Muscle of arm (tissue), 12 donors: ENCODE measurements around the gene FANCG. TPM values are rescaled to one million over a fixed set of nuclear protein-coding genes. Genes with fewer than 3 reads are reported as not detected.

ENCODE experiments used
- DNase-seq: peaks from one replicate; pipeline ENCODE4 v3.0.0-alpha.2; 2013
- polyA plus RNA-seq, 12 donors: library from polyadenylated mRNA; unstranded; fragments of 120-200 nt; gene quantifications; one replicate each; pipeline ENCODE4 v1.2.1, GENCODE V29; 2013; ENCODE audit not compliant: insufficient read length in 12 of 12

The FANCG gene
- polyA plus RNA-seq, 12 donors, result 8.4 to 37.0 (median 27.1) TPM; not detected in 1

DNA sequence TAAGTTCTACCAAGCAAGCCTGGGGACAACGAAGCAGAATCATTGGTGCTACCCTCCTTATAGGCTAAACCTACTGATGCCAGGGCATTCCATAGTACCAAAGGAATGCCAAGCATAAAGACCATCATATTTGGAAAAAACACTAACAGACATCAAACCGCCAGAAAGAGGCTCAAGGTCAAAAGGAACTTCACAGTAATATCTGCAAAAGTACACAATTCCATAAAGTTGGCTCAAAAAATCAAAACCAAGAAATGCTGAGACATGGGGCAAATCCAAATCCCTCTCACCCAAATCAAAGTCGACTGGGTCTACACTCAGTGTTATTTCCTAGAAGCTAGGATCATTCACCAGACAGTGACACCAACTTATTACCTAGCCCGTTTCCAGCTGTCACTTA is 10.7 kb downstream of the FANCG start:
- no peak for DNase-seq

DNA sequence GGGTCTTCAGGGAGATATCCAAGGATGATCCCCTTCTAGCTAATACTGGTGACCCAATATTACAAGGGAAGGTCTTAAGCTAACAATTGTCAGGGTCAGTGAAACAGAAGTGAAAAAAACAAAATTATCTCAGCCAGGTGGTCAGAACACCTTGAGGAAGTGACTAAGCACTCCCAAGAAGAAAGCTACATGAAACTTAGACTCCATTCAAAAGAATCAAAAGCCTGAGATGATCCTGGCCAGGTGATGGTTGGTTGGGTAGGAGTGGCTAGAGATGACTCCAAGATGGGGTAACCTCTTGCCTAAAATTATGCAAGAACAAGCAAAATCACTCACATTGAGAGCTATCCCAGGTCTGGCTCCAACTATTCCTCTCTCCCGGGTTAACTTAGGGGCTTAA is 12.7 kb downstream of the FANCG start:
- DNase-seq, result no peak

- DNase-seq, result no peak
Observed at GRCh38 chr9:35060548-35061207, 19.1 kb downstream of the FANCG start.

DNA sequence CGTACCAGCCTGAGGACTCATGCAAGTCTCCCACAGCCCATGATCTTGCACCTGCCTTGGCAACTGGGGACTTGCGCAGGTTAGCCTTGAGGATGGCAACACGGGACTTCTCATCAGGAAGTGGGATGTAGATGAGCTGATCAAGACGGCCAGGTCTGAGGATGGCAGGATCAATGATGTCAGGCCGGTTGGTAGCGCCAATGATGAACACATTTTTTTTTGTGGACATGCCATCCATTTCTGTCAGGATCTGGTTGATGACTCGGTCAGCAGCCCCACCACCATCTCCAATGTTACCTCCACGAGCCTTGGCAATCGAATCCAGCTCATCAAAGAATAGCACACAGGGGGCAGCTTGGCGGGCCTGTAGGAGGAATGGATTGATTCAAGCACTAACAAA is 20.3 kb downstream of the FANCG start:
- DNase-seq, result no peak

DNA sequence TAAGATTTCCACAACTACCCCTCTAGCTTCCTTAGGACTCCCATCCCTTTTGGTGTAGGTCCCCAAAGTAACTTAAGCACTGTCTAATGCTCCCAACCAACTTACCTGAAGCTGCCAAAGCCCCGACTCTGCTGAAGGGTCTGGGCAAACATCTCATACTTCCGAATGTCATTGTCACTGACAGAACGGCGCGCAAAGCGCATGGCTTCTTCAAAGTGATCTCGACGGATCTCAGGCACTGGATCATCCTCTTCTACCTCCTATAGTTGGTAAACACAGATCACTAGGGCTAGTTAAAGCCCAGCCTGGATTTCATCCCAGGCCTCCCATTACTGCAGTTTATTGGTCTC is 22.5 kb downstream of the FANCG start:
- no peak for DNase-seq

DNA sequence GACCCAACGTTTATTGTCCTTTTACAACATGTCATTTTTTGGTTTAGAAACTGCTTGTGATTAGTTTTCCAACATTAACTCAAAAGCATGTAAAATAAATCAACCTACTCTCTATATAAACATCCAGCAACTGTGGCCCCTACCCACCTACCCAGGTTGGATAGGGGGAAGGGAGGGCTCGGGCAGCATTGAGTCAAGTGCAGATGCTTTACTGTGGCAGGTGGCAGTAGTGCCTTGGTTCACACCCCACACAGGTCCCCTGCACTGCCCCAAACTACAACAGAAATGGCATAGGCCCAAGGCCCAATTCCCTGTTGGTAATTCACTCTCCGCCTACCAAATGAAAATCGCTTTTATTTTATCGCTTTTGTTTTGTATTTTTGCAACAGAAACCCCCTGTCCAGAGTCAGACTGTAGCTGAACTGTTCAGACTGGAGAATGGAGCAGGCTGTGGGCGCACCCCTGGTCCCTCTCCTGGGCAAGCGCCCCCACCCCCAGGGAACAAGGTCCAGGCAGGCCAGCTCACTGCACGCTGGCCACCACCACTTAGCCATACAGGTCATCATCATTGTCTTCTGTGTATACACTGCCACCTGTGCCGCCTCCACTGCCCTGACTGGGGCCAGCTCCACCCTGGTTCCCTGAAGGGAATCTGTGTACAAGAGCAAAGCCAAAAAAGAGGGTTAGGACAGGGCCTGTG is 23.0 kb downstream of the FANCG start:
- DNase-seq, result no peak

DNA sequence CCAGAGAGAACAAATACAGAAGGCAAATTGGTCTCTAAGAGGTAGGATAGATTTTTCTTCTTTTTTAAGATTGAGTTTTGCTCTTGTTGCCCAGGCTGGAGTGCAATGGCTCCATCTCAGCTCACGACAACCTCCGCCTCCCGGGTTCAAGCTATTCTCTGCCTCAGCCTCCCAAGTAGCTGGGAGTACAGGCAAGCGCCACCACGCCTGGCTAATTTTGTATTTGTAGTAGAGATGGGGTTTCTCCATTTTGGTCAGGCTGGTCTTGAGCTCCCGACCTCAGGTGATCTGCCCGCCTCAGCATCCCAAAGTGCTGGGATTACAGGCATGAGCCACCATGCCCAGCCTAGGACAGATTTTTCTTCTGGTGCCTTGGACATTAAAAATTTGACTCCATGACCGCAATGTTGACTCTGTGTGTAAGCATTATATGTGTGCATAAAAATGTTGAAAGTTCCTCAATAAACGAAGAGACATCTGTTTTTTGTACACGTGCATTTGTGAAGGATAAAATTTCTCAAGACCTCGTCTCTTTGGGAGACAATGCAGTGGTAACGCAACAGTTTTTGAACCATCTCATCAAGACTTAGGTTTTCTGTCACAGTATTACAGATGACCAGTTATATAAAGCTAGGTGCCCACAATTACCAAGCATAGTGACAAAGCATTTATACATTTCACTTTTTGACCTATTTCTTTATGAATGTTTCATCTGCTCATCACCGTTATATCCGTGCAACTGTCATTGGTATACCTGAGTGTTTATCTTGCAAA is 24.7 kb downstream of the FANCG start:
- DNase-seq, result no peak

DNA sequence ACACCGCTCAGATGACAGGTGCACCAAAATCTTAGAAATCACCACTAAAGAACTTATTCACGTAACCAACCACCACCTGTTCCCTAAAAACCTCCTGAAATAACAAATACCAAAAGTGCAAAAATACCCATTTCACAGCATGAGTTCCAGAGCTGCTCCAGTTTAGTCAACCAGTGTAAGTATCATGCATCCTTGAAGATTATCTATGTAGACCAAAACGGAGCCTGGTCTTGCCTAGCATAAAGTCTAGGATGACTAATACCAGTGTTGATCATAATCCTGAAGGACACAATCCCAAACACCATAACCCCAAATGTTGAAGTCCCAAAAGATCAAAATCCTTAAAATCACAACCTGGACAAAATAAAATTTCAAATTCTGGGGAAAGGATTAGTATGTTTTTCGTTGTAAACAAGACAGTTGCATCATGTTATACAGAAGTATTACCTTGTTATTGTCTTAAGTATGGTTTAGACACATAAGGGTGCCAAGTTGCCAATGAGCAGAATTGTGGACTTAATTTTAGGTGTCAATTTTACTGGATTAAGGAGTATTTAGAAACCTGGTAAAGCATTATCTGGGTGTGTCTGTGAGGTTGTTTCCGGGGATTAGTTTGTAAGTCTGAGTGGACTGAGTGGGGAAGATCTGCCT is 25.4 kb downstream of the FANCG start:
- no peak for DNase-seq

GRCh38 chr9:35051069-35051967 is 28.4 kb downstream of the FANCG start:
- no peak for DNase-seq

DNA sequence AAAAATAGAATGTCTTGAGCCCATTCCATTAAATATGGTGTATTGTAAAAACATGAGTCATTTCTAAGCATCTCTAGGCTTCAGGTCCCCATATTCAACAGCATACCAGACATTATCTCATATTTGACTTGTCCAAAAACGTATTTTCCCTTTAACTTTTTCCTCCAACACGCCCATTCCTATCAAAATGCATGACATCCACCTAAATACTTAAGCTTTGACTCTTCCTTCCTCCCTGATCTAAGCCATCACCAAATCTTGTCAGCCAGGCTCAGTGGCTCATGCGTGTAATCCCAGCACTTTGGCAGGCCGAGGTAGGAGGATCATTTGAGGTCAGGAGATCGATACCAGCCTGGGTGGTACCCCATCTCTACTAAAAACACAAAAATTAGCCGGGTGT is 31.2 kb downstream of the FANCG start:
- no peak for DNase-seq

DNA sequence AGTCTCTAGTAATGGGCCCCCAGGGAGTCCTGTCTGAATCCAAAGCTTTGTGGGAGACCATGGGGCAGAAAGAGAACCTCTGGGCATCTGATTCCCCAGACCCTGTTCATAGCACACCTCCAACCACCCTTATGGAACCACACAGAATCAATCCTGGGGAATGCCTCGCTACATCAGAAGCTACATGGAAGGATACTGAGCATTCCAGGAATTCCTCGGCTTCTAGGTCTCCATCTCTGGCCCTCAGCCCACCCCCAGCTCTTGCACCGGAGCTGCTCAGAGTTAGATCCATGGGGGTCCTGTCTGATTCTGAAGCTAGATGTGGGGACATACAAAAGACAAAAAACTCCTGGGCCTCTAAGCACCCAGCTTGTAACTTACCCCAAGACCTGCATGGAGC is 35.7 kb downstream of the FANCG start:
- no peak for DNase-seq

GRCh38 chr9:35042891-35043545 is 36.7 kb downstream of the FANCG start:
- no peak for DNase-seq

DNA sequence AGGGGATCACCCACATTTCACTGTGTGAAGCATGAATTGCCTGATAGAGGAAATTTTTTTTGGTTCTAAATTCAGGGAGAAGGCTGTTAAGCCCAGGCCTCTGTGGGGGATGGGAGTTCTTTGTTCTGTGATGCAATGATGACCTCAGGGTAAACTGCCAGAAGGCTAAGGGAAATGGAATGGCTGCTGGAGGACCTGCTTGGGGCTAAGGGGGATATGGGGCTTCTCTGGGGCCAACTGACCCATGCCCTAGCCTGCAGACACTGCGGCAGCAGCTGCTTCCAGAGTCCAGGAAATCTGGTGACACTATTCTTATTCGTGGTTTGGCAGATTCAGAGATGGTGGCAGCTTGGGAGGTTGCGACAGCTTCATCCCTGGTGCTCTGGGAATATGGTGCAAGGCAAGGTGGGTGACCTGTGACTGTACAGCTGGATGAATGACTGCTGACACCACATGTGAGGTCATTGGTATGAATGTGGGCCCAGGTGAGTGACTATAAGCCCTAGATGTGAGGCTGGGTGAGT is 37.6 kb downstream of the FANCG start:
- no peak for DNase-seq

- DNase-seq, result peak; percentile 14
Observed at GRCh38 chr9:35035851-35036701, 43.7 kb downstream of the FANCG start.

DNA sequence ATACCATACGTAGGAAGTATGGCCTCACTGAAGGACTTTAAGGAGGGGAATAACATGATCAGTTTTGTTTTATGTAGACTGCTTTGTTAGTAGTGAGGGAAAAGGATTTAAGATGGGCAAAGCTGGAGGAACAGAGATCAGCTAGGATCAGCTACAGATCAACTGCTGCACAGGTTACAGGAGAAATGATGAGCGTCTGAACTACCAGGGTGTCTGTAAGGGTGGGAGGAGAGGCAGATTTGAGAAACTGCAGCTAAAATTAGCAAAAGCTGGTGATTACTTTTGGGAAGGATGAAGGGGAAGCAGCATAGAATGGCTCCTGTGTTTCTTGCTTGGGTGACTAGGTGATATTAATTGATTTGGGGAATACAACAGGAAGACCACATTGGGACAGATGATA is 46.6 kb downstream of the FANCG start:
- no peak for DNase-seq

GRCh38 chr9:35029852-35030251 is 49.9 kb downstream of the FANCG start:
- DNase-seq, result no peak

DNA sequence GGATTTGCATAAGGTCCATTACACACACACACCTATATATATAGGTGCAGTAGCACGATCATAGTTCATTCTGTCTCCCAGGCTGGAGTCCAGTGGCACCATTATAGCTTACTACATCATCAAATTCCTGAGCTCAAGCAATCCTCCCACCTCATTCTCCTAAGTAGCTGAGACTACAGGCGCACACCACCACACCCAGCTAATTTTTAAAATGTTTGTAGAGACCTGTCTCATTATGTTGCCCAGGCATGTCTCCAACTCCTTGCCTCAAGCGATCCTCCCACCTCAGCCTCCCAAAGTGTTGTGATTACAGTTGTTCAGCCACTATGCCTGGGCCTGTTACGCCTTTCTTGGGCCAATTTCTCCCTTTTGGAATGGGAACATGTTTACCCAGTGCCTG is 50.5 kb downstream of the FANCG start:
- no peak for DNase-seq

DNA sequence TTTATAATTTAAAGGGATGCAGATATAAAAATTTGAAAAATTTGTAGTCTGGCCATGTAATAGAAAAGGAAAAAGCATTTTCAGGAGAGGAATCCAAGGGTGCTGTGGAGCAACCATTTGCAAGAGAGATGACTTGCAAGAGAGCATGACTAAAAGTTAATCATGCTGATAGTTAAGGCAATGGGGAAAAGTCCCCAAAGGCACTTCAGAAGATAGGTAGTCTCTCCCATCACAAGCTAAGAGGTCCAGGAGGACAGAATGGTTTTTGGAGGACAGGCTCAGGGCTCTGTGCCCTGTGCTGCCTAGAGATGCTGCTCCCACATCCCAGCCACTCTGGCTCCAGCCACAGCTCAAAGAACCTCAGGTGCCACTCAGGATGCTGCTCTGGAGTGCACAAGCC is 51.4 kb downstream of the FANCG start:
- DNase-seq, result no peak

DNA sequence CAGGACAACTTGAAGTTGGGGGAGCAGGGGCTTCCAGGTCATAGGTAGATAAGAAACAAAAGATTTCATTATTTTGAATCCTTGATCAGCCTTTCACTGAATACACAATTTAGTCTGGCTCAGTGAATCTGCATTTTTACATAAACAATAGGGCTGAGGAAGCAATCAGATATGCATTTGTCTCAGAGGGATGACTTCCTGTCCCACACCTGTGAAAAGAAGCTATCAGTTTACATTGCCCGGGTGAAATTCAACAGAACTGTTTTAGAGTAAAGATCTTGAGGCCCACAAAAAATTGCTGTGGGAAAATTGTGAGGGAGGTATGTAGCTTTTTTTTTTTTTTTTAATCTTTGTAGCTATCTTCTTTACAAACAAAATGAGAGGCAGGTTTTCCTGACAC is 51.9 kb downstream of the FANCG start:
- DNase-seq, result no peak

- DNase-seq, result no peak
Observed at GRCh38 chr9:35027374-35027773, 52.4 kb downstream of the FANCG start.
